Calu3 (cell line): ENCODE results near the gene GJE1. TPM values are rescaled to one million over a fixed set of nuclear protein-coding genes. Genes with fewer than 3 reads are reported as not detected.
A peak's percentile ranks its signal among the peaks of the same experiment; 100 is the strongest.
"Not testable (repeated sequence)": the region's sequence is repeated elsewhere in the genome, so short reads cannot be mapped to it uniquely, and the experiment has no call there.

Source experiments
- BruUV-seq: library from RNA; stranded (reverse); fragments of 400-500 nt; replicated peaks from 2 replicates; lab custom pipeline; 2021; lab: Mats Ljungman, UMichigan
- CTCF ChIA-PET: fragments of 300-600 bp; sonication (Branson Sonifier 250); formaldehyde crosslinking; loops from one replicate; lab custom pipeline; 2022; ENCODE audit warnings: antibody characterized with exemption; lab: Charles Lee
- DNase-seq: peaks from one replicate; pipeline ENCODE4 v3.0.0; 2022
- H3K27ac Mint-ChIP-seq: one replicate; pipeline ENCODE4 v1.8.0; 2022; ENCODE audit warnings: mixed read lengths; ENCODE audit not compliant: unreplicated experiment
- H3K27me3 Mint-ChIP-seq: one replicate; pipeline ENCODE4 v1.8.0; 2022; ENCODE audit warnings: mixed read lengths; ENCODE audit not compliant: unreplicated experiment
- H3K36me3 Mint-ChIP-seq: one replicate; pipeline ENCODE4 v1.8.0; 2022; ENCODE audit warnings: mild to moderate bottlenecking, moderate library complexity, mixed read lengths; ENCODE audit not compliant: insufficient read depth, unreplicated experiment
- H3K4me1 Mint-ChIP-seq: one replicate; pipeline ENCODE4 v1.8.0; 2022; ENCODE audit warnings: mild to moderate bottlenecking, low read depth, mixed read lengths; ENCODE audit not compliant: unreplicated experiment
- H3K4me3 Mint-ChIP-seq: one replicate; pipeline ENCODE4 v1.8.0; 2022; ENCODE audit warnings: mild to moderate bottlenecking, low read depth, moderate library complexity, mixed read lengths; ENCODE audit not compliant: unreplicated experiment
- H3K9me3 Mint-ChIP-seq: one replicate; pipeline ENCODE4 v1.8.0; 2022; ENCODE audit warnings: low read depth, mixed read lengths; ENCODE audit not compliant: unreplicated experiment
- intact Hi-C: fragments of 100-400 bp; cut with micrococcal nuclease; formaldehyde crosslinking; loops from one replicate; pipeline ENCODE4 v1.10.0; 2022; ENCODE audit not compliant: unreplicated experiment
- total RNA-seq: library from RNA; stranded (reverse); gene quantifications from 2 replicates; pipeline ENCODE4 v1.2.3, GENCODE V29; 2022
- TF ChIP-seq, protein P1 (sequence below): fragments of 200-600 bp; IDR thresholded peaks from one replicate; pipeline ENCODE4 v1.8.0; 2022; ENCODE audit warnings: antibody characterized with exemption; ENCODE audit not compliant: unreplicated experiment

GJE1 gene
- total RNA-seq, 1 experiment from 2014 or later: not detected

GRCh38 chr6:142155091-142155490, 22.4 kb downstream of the GJE1 start:
- H3K4me3 Mint-ChIP-seq: no peak overlapping the region
- no TSS peak for BruUV-seq
- H3K9me3 Mint-ChIP-seq: no peaks in the 10 kb centered on the region
- H3K4me1 Mint-ChIP-seq: peaks cover 9% of the 10 kb centered on the region
- H3K36me3 Mint-ChIP-seq: no peaks in the 10 kb centered on the region
- intact Hi-C loops: loop anchor here (5.0 kb wide), 1 partner anchor 42 kb away; no protein-coding TSS in a partner anchor
- CTCF ChIA-PET: interaction anchor here (0.9 kb wide), 1 partner anchor 33 kb away, joined by 6 read pairs; no protein-coding TSS in a partner anchor
- DNase-seq: no peak
- TF ChIP-seq, protein P1, sequence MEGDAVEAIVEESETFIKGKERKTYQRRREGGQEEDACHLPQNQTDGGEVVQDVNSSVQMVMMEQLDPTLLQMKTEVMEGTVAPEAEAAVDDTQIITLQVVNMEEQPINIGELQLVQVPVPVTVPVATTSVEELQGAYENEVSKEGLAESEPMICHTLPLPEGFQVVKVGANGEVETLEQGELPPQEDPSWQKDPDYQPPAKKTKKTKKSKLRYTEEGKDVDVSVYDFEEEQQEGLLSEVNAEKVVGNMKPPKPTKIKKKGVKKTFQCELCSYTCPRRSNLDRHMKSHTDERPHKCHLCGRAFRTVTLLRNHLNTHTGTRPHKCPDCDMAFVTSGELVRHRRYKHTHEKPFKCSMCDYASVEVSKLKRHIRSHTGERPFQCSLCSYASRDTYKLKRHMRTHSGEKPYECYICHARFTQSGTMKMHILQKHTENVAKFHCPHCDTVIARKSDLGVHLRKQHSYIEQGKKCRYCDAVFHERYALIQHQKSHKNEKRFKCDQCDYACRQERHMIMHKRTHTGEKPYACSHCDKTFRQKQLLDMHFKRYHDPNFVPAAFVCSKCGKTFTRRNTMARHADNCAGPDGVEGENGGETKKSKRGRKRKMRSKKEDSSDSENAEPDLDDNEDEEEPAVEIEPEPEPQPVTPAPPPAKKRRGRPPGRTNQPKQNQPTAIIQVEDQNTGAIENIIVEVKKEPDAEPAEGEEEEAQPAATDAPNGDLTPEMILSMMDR: no peak
- H3K27ac Mint-ChIP-seq: no peak overlapping the region
- no peaks in the 10 kb centered on the region for H3K27me3 Mint-ChIP-seq

DNA sequence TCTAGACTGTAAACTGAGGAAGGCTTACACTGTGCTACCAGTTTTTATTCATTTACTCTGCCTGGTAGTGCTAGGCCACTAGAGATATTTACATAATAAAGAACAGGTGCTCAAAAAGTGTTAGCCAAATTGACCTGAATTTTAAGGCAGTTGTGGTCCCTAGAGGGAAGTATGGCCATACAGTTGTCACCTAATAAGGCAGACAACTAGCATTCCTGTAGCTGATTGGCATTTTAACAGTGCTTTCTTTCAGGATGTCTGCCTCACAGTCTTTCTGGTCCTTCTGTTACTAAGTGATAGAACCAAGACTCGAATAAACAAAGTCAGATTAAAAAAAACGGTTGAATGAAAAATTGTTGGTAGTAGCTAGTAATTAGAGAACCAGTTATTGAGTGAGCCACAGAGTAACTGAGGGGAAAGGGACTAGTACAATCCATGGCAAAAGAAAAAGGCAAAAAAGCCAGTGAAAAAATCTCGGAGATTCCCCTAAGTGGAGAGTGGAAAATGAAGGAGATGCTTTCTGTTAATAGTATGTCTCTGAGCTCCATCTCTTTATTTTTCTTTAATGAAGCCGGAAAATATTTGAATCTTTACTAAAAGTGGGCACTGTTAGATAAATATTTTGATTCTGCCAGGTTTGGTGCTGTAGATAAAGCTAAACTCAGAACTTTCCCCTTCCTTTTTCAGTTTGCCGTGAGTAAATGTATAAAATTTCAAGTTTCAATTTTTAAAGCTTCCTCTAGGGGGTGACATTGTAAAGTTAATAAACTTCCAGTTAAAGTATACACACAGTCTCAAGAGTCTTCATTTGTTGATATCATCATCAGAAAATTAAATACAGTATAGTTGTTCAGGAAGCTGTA, 23.4 kb downstream of the GJE1 start:
- Mint-ChIP-seq H3K27me3 (no peaks in the 10 kb centered on the region), H3K4me1 (peaks cover 9% of the 10 kb centered on the region), H3K27ac (no peak overlapping the region), H3K36me3 (no peaks in the 10 kb centered on the region), H3K4me3 (peak overlapping the region; percentile 24), H3K9me3 (no peaks in the 10 kb centered on the region)
- CTCF ChIA-PET: interaction anchor here (1.1 to 1.4 kb wide), 3 partner anchors 60 to 318 kb away, joined by 3 to 4 read pairs (median 4); no protein-coding TSS in a partner anchor
- TF ChIP-seq, protein P1: no peak
- BruUV-seq: no TSS peak
- DNase-seq: no peak
- intact Hi-C loops: loop anchor here (2.0 to 5.0 kb wide), 2 partner anchors 41 to 233 kb away; no protein-coding TSS in a partner anchor

- not testable (repeated sequence) for DNase-seq, H3K27ac Mint-ChIP-seq, H3K9me3 Mint-ChIP-seq, H3K27me3 Mint-ChIP-seq, H3K4me3 Mint-ChIP-seq, H3K36me3 Mint-ChIP-seq, H3K4me1 Mint-ChIP-seq, BruUV-seq
- CTCF ChIA-PET: interaction anchor here (1.1 to 1.4 kb wide), 3 partner anchors 59 to 318 kb away, joined by 3 to 4 read pairs (median 4); no protein-coding TSS in a partner anchor
- intact Hi-C loops: loop anchor here (2.0 to 5.0 kb wide), 2 partner anchors 41 to 232 kb away; no protein-coding TSS in a partner anchor
These were observed 24.0 kb downstream of the GJE1 start for GRCh38 chr6:142156758-142157068.

GRCh38 chr6:142162780-142163179, 30.1 kb downstream of the GJE1 start:
- CTCF ChIA-PET: no interaction called here
- Mint-ChIP-seq H3K27me3 (no peaks in the 10 kb centered on the region), H3K4me3 (no peak overlapping the region), H3K27ac (no peak overlapping the region), H3K36me3 (no peaks in the 10 kb centered on the region), H3K9me3 (no peaks in the 10 kb centered on the region), H3K4me1 (peaks cover 18% of the 10 kb centered on the region)
- no peak for DNase-seq
- intact Hi-C loops: no loop called here
- no TSS peak for BruUV-seq
- TF ChIP-seq, protein P1: no peak
